Islet precursor cell (in vitro differentiated cells): ENCODE data around the gene AGO3.
"Not testable (repeated sequence)": the region's sequence is repeated elsewhere in the genome, so short reads cannot be mapped to it uniquely, and the experiment has no call there.

Experiments used
- DNase-seq: peaks from one replicate; pipeline ENCODE4 v3.0.0-alpha.2; 2018

Gene AGO3

GRCh38 chr1:35930593-35931445 lies at the start of gene AGO3:
AGO3 (plus strand) TSS chr1:35931105; CDS start chr1:35931427, 322 bp downstream.
- DNase-seq, result peak; percentile 91

- DNase-seq, result no peak
Observed at GRCh38 chr1:35881850-35882273, 49.0 kb upstream of the AGO3 start.

DNA sequence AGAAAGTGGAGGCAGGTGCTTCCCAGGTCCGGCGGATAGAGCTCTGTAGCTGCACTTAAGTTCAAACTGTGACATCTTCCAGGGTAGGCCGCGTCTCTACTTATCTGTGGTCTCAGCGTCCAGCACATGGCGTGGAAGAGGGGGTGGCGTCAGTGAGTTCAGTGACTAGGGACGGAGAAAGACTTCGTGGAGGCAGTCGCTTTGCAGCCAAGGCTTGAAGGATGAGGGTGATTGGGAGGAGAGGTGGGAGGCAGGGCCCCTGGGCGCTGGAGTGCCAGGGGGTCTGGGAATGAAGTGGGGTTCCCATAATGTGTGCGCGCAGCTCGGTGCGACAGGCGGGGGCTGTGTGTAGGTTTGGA lies 48.3 kb upstream of the AGO3 start:
- DNase-seq, result no peak

DNA sequence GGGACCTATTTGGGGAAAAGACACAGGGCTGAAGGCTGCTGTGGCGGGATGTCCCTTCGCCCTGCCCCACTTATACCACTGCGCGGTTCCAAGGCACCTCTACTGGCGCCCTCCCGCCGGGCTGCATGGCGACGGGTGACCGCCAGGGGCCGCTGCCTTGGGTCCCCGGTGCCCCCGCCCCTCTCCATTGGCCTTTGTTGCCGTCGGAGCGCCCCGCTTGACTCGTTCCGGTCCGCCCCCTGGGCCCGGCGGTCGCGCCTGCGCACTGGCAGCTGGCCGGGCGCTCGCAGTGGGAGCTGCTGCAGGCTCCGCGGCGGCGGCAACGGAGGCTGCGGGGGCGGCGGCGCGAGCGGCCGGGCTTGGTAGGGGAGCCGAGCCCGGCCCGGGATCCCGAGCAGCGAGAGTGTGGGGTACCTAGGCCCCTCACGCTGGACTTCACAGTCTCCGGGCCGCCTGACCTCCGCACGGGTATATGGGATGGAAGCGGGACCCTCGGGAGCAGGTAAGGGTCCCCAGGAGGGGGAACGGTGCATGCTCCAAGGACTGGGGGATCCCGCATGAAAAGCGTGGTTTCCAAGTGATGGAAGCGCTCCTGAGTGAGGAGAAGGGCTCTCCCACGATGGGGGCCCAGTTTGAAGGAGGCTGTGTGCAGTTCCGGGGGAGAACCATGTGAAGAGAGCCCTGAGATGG lies 47.8 kb upstream of the AGO3 start, which contains the start of gene AGO1:
Gene AGO1 (plus strand): TSS at position 265 of the 690 bp plus-strand sequence. CDS start 213 bp downstream, at position 478.
- DNase-seq, result peak; percentile 97

DNA sequence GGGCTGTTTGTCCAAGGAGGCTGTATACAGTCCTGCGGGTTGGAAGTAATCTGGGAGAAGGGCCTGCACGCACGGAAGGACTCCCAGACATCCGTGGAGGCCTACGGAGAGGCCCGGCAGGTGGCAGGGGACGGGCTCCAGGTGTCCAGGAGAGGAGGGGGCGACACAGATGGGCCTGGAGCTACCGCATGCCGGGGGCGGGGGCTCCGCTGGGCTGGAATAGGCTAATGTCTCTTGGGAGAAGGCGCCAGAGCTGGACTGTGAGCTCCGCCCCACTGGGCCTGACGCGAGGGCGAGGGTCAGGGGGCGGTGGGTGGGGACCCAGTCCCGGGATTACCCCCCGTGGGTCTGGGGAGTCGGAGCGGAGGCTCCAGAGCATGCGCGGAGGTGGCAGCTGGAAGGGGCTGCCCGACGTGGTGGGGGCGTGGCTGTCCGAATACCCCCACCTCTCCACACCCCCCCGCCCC lies 47.2 kb upstream of the AGO3 start:
- peak; percentile 95 for DNase-seq

DNA sequence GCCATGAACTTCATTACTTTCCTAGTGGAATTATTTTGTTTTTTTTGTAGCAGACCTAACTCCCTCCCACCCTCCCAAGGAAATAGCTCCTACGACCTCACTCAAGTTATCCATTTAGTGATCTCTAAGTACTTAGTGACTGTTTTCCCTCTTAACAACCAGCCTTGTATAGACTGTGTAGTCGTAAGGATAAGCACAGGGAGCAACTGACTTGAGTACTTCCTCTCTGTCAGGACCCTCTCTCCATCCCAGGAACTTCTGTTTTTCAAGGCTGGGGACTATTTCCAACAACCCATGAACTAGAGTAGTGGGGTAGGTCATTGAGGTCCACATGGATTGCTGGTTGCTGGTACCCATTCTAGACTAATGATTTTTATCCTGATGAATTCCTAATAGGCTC lies 46.0 kb upstream of the AGO3 start:
- no peak for DNase-seq

GRCh38 chr1:35885961-35886558 lies 44.8 kb upstream of the AGO3 start:
- DNase-seq, result peak; percentile 93

- peak; percentile 69 for DNase-seq
Observed at GRCh38 chr1:35886577-35887431, 44.1 kb upstream of the AGO3 start.

DNA sequence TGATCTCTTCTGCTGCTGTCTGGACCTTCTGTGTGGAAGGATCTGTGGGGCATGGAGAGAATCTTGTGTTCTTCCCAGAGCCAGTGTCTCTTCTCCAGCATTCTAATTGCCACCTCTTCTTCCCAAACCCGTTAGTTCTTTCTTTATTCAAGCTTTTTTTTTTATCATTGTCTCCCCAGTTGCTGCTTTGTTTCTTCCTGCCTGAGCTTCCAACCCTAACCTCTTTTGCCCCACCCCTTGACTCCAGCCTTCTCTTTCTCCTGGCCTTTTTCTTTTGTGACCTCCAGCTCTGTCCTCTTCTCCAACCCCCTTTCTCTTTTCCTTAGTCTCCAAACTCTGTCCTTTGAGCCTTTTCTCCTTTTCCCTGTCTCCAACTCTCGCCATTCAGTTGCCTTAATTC lies 43.4 kb upstream of the AGO3 start:
- DNase-seq, result no peak

GRCh38 chr1:35888255-35888654 lies 42.6 kb upstream of the AGO3 start:
- no peak for DNase-seq

GRCh38 chr1:35888981-35889380 lies 41.9 kb upstream of the AGO3 start:
- not testable (repeated sequence) for DNase-seq

- no peak for DNase-seq
Observed at GRCh38 chr1:35893051-35893879, 37.6 kb upstream of the AGO3 start.

GRCh38 chr1:35894183-35894582 lies 36.7 kb upstream of the AGO3 start:
- no peak for DNase-seq

GRCh38 chr1:35894656-35895055 lies 36.2 kb upstream of the AGO3 start:
- DNase-seq, result no peak

GRCh38 chr1:35899941-35900340 lies 31.0 kb upstream of the AGO3 start:
- no peak for DNase-seq

GRCh38 chr1:35901235-35901634 lies 29.7 kb upstream of the AGO3 start:
- DNase-seq, result no peak

GRCh38 chr1:35902671-35903070 lies 28.2 kb upstream of the AGO3 start:
- no peak for DNase-seq

GRCh38 chr1:35914717-35915116 lies 16.2 kb upstream of the AGO3 start:
- no peak for DNase-seq

- DNase-seq, result no peak
Observed at GRCh38 chr1:35915693-35916092, 15.2 kb upstream of the AGO3 start.

DNA sequence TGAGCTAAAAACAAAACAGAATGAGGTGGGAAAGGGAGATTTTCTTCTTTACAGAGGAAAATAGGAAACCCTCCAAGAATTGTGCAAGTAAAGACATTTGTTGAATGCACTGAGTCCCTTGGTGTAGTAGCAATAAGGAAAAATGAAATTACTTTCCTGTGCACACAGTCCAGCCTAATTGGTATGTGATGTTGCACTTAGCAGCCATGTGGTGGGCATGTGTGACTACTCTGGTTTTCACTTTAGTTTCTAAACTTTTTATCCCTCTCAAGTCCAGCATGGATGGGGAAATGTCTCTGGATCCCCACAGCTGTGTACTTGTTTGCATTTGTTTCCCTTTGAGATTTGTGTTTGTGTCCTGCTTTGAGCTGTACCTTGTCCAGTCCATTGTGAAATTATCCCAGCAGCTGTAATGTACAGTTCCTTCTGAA lies 7.1 kb upstream of the AGO3 start:
- no peak for DNase-seq

DNA sequence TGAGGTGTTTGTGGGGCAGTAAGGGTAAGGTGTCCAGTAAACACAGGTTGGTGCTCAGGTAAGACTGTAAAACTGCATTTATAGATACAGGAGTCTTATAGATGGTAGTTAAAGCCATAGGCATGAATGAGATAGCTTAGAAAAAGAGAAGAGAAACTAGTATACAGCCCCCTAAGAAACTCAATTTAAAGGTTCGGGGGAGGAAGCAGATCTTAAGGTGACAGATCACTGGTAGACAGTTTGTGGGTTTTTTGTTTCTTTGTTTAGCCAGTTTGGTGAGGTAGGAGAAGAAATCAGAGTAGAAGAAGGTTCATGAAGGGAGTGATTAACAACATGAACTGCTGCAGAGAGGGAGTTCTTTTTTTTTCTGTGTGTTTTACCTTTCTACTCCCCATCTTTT lies 6.1 kb upstream of the AGO3 start:
- no peak for DNase-seq

GRCh38 chr1:35925741-35926140 lies 5.2 kb upstream of the AGO3 start:
- no peak for DNase-seq
